GM21423 (cell line): ENCODE data around the gene S1PR5.
A peak's percentile ranks its signal among the peaks of the same experiment; 100 is the strongest.
"Not testable (repeated sequence)": the region's sequence is repeated elsewhere in the genome, so short reads cannot be mapped to it uniquely, and the experiment has no call there.

Experiments used
- ATAC-seq: cut with Tn5 transposase; IDR thresholded peaks from one replicate; pipeline ENCODE4 v1.9.1; 2021; ENCODE audit warnings: mild to moderate bottlenecking, moderate library complexity; ENCODE audit not compliant: unreplicated experiment

The S1PR5 gene

DNA sequence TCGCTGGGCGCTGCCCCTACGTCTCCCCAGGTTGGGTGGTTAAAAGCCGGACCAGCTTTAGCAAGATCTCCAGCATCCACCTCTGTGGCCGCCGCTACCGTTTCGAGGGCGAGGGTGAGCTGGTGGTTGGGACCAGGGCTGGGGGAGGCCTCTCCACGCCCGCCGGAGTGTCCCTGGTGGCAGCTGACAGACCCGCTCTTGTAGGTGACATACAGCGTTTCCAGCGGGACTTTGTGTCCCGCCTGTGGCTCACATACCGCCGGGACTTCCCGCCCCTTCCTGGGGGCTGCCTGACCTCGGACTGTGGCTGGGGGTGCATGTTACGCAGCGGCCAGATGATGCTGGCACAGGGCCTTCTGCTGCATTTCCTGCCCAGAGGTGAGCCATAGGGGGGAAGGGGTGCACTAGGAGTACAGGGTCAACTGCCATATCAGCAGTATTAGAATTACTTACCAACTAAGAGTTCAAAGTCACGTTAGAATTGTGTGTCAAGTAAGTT, 27.6 kb upstream of the S1PR5 start:
- no peak for ATAC-seq

- ATAC-seq = no peak
Measured at GRCh38 chr19:10544242-10544752, 27.1 kb upstream of the S1PR5 start.

GRCh38 chr19:10543420-10544241, 26.4 kb upstream of the S1PR5 start, which contains the start of gene ATG4D:
Gene ATG4D, plus strand, starts transcription at chr19:10543904. Its CDS starts 187 bp downstream, at chr19:10544091.
- peak; percentile 64 for ATAC-seq

- no peak for ATAC-seq
Measured at GRCh38 chr19:10543059-10543419, 25.8 kb upstream of the S1PR5 start.

GRCh38 chr19:10539016-10539415, 21.8 kb upstream of the S1PR5 start:
- not testable (repeated sequence) for ATAC-seq

- no peak for ATAC-seq
Measured at GRCh38 chr19:10538204-10538983, 21.1 kb upstream of the S1PR5 start.

DNA sequence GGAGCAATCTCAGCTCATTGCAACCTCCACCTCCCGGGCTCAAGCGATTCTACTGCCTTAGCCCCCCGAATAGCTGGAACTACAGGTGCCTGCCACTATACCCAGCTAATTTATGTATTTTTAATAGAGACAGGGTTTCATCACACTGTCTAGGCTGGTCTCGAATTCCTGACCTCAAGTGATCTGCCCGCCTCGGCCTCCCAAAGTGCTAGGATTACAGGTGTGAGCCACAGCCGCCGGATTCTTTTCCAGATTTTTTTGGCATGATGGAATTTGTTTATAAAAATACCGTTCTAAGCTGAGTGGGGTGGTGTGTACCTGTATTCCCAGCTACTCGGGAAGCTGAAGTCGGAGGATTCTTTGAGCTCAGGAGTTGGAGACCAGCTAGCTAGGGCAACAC, 20.4 kb upstream of the S1PR5 start:
- no peak for ATAC-seq

- no peak for ATAC-seq
Measured at GRCh38 chr19:10535613-10536012, 18.4 kb upstream of the S1PR5 start.

DNA sequence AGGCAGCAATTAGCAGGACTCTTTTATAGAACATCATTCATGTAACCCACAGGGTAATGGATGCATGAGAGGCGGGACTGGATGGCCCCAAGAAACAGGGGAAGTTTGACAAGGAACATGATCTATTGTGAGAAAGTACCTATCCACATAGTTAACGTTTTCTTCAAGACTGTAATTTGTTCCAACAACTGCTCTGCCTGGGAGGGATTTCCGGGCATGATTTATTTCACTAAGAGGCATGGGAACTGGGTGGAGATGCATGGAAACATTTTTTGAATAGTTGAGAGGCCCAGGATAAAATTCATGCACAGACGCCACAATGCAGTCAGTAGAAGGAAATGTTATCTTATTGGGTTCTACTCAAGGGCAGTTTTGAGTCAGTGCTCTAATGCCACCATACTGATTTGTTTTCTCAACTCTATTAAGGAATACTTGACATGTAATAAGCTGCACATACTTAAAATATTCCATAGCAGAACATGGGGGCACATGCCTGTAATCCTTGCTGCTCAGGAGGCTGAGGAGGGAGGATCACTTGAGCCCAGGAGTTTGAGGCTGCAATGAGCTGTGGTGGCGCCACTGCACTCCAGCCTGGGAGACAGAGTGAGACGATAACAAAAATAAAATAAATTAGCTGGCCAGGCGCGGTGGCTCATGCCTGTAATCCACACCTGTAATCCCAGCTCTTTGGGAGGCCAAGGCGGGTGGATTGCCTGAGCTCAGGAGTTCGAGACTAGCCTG, 16.6 kb upstream of the S1PR5 start:
- ATAC-seq = no peak

DNA sequence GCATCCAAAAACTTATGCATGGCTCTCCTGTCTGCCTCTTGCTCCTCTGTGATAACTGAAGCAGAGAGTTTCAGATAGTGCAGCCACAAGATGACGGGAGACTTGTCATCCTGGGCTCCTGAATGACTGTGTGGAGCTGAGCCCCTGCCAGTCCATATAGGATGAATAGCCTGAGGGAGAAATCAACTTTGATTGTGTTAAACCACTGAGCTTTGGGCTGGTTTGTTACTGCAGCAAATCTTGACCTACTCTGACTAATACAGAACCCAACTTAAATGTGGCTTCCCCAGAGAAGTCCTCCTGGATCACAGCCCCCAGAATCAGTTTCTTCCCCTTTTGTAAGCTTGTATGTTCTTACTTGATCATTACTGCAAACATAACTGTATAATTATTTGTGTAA, 15.2 kb upstream of the S1PR5 start:
- no peak for ATAC-seq

- ATAC-seq = not testable (repeated sequence)
Measured at GRCh38 chr19:10526887-10527286, 9.6 kb upstream of the S1PR5 start.

DNA sequence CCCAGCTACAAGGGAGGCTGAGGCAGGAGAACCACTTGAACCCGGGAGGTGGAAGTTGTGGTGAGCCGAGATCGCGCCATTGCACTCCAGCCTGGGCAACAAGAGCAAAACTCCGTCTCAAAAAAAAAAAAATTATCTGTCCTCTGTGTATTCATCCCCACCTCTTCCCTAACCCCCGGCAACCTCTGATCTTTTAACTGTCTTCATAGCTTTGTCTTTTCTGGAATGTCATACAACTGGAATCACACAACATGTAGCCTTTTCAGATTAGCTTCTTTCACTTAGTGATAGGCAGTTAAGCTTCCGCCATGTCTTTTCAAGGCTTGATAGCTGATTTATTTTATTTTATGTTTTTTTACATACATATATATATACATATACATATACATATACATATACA, 8.4 kb upstream of the S1PR5 start:
- no peak for ATAC-seq

GRCh38 chr19:10523135-10523636, 5.9 kb upstream of the S1PR5 start:
- no peak for ATAC-seq

DNA sequence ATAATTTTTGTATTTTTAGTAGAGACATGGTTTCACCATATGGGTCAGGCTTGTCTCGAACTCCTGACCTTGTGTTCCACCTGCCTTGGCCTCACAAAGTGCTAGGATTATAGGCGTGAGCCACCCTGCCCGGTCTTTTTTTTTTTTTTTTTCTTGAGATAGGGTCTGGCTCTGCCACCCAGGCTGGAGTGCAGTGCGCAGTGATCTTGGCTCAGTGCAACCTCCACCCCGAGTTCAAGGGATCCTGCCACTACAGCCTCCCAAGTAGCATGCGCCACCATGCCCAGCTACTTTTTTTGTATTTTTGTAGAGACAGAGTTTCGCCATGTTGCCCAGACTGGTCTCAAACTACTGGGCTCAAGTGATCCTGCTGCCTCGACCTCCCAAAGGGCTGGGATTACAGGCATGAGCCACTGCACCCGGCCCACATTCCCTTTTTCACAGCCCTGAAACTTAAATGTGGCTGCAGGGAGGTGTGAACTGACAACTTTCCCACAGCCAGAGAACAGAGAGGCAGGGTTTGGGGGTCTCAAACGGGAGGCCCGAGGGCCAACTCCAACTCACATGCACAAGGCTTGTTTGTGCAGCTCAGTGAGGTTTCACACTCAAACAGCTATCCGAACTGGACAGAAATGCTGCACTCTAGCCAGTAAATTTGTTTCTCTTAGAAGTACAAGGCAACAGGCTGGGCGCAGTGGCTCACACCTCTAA, 4.4 kb upstream of the S1PR5 start:
- no peak for ATAC-seq

DNA sequence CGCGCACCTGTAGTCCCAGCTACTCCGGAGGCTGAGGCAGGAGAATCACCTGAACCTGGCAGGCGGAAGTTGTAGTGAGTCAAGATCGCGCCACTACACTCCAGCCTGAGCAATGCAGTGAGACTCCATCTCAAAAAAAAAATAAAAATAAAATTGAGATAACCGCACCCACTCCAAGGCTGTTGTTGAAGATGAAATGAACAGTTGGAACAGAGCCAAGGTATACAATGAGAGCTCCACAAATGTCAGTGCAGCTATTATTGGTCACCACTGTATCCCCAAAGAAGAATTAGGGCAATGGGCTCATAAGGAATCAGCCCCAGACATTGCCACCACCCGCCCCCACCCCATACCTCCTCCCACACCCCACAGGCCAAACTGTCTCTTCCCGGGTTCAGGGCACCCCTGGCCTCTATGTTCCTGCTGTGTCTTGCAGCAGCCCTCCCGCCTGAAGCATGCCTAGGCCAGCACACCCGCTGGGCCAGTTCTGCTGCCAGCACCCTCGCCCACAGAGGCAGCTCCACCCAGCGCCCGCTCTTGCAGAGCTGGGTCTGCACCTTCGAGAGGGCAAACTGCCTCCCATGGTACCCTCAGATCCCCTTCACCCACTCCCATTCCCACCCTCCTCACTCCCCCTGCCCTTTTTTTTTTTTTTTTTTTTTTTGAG, 3.5 kb upstream of the S1PR5 start:
- ATAC-seq = no peak

GRCh38 chr19:10519421-10519820, 2.2 kb upstream of the S1PR5 start:
- ATAC-seq = no peak

DNA sequence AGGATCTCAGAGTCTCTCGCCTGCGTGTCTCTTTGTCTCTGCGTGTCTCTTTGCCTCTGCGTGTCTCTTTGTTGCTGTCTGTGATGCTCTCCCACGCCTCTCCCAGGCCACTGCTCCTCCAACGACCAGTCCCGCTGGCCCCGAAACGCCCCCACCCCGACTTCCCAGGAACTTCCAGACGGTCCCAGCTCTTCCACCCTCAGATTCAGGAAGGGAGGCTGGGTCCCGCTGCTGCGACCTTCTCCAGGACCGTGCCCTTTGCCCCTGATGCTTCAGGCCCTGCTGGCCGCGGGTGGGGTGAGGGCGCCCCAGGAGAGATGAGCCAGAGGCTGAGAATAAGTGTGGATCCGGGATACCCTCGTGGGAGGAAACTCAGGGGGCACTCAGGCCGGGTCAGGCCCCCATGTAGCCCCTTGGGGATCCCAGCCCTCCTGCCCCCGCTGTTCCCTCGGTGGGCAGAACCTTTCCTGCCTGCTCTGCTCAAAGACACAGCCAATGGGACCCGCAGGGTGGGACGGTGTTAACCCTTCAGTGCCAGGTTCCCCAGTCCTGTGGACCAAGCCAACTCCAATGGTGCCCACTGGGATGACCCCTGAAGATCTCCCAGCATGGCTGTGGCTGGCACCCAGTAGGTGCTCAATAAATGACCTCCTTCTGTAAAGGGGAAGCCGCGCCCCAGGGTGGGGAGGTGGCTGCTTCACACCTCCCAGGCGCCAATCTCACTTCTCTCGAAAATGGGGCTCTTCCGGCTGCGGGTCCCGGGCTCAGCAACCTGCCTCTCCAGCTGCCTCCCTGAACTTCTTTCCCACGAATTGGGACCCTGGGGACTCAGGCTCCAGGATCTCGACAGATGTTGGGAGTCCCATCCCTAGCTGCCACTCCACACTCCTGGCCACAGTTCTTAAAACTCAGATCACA, 1.5 kb upstream of the S1PR5 start:
- no peak for ATAC-seq

DNA sequence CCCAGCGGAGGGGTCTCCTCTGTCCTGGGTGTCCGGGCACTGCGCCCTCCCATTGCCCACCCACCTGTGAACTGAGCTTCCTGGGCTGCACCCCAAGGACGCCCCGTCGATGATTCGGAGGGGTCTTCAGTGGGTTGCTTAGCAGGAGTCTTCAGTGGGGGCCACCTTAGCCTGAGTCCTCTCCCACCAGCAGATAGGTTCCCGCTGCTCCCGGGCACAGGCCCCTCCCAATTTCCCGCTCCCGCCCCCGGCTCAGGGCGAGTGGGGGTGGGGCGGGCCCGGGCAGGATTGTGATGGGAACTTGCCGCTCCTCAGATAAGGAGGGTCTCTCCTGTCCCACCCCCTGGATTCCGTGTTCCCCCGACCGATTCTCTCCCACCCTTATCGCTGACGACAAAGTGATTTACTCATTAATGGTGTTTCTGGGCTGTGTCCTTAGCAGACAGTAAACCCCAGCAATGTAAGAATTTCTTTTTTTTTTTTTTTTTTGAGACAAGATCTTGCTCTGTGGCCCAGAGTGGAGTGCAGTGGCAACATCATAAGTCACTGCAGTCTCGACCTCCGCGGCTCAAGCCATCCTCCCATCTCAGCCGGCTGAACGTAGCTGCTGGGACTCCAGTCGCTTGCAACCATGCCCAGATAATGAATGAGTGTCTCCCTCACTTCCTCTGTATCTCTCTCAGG, 655 bp upstream of the S1PR5 start:
- no peak for ATAC-seq
